ENCODE measurements around the gene MGAT1. TPM values are rescaled to one million over a fixed set of nuclear protein-coding genes. Genes with fewer than 3 reads are reported as not detected.

MGAT1 gene
- total RNA-seq, 1 experiment from 2014 or later, result 72.7 TPM

GRCh38 chr5:180771839-180772238 is 30.8 kb downstream of the MGAT1 start:
- H3K9me3 Mint-ChIP-seq, result peaks cover 31 to 33% of the 10 kb centered on the region in 2 experiments
- Histone ChIP-seq H2BK120ac (ENCODE audit: low read depth, low read length, poor library complexity, severe bottlenecking) (no peak overlapping the region), H3K27ac (ENCODE audit: insufficient read length, low read depth, low read length) (no peak overlapping the region), H3K18ac (ENCODE audit: insufficient read length, low read depth, low read length) (no peak overlapping the region), H3T11ph (ENCODE audit: low read length) (no peak overlapping the region), H2BK20ac (ENCODE audit: low read depth, low read length, poor library complexity, severe bottlenecking) (no peak overlapping the region), H4K5ac (ENCODE audit: insufficient read length, low read depth, low read length) (no peak overlapping the region), H3K4me2 (ENCODE audit: insufficient read depth, insufficient read length, low read length) (no peak overlapping the region), H2BK12ac (ENCODE audit: insufficient read length, low read depth, low read length) (no peak overlapping the region), H2BK15ac (ENCODE audit: low read depth, low read length) (no peak overlapping the region), H3K4me1 (ENCODE audit: insufficient read depth, low read length) (no peaks in the 10 kb centered on the region), H3K4ac (ENCODE audit: low read depth, low read length) (no peak overlapping the region), H2AK5ac (ENCODE audit: insufficient read length, low read length) (no peak overlapping the region), H3K27me3 (ENCODE audit: insufficient read depth, low read length) (no peaks in the 10 kb centered on the region), H3K23ac (ENCODE audit: insufficient read length, low read depth, low read length) (no peak overlapping the region), H3K9ac (ENCODE audit: extremely low read depth, insufficient read length, low read length) (no peak overlapping the region), H2BK5ac (ENCODE audit: insufficient read length, low read length) (no peak overlapping the region), H3K79me1 (ENCODE audit: insufficient read depth, low read depth, low read length, poor library complexity, severe bottlenecking) (no peaks in the 10 kb centered on the region), H3K23me2 (ENCODE audit: insufficient read length, low read depth, low read length, poor library complexity, severe bottlenecking) (no peaks in the 10 kb centered on the region), H4K20me1 (ENCODE audit: control insufficient read depth, insufficient read depth, insufficient read length) (no peaks in the 10 kb centered on the region), H3K9me3 (ENCODE audit: control insufficient read depth, low read depth, low read length) (no peaks in the 10 kb centered on the region), H2AFZ (ENCODE audit: low read length) (no peak overlapping the region), H3K14ac (ENCODE audit: insufficient read depth, low read length) (no peak overlapping the region), H4K8ac (replicated peaks; ENCODE audit: insufficient read length, low read depth, low read length) (no peak overlapping the region), H4K91ac (ENCODE audit: insufficient read length, low read depth, low read length) (no peak overlapping the region), H3K56ac (ENCODE audit: insufficient read length, low read depth, low read length) (no peak overlapping the region), H3K79me2 (ENCODE audit: insufficient read depth, low read length) (no peaks in the 10 kb centered on the region)
- no peak overlapping the region for H3K27ac Mint-ChIP-seq
- no peak overlapping the region for H3K4me3 Mint-ChIP-seq
- TF ChIP-seq CTCF (conservative IDR thresholded peaks at IDR 0.05), result no peak
- peaks cover 2% of the 10 kb centered on the region; the same call in 1 of the 2 replicates for H3K27me3 Mint-ChIP-seq (ENCODE audit: low read depth)
- peaks cover 3 to 4% of the 10 kb centered on the region in 2 experiments; a peak in 3 of 4 replicates for H3K4me1 Mint-ChIP-seq
- no peak for DNase-seq
- peaks cover 5 to 19% (median 14%) of the 10 kb centered on the region in 3 experiments for H3K36me3 Mint-ChIP-seq (ENCODE audit: insufficient read depth in 1 of 3, low read depth in 3 of 3)
